NCI-H1436 treated with DMSO at 0.1 percent for 48 hours (cell line): Measurements from ENCODE around the gene PCSK5.

Experiments used
- DNase-seq: peaks from one replicate; lab custom pipeline; 2025; lab: John Stamatoyannopoulos, UW

Gene PCSK5

GRCh38 chr9:76082057-76082456, 191.6 kb downstream of the PCSK5 start:
- no peak for DNase-seq

GRCh38 chr9:76085596-76085995, 195.1 kb downstream of the PCSK5 start:
- no peak for DNase-seq

GRCh38 chr9:76086539-76086938, 196.1 kb downstream of the PCSK5 start:
- no peak for DNase-seq

- no peak for DNase-seq
Measured at GRCh38 chr9:76087976-76088375, 197.5 kb downstream of the PCSK5 start.

- no peak for DNase-seq
Measured at GRCh38 chr9:76090330-76090729, 199.9 kb downstream of the PCSK5 start.

GRCh38 chr9:76090909-76091308, 200.4 kb downstream of the PCSK5 start:
- no peak for DNase-seq

GRCh38 chr9:76092572-76092971, 202.1 kb downstream of the PCSK5 start:
- DNase-seq = no peak

GRCh38 chr9:76095585-76095984, 205.1 kb downstream of the PCSK5 start:
- no peak for DNase-seq

GRCh38 chr9:76099516-76099915, 209.0 kb downstream of the PCSK5 start:
- no peak for DNase-seq

GRCh38 chr9:76101075-76101474, 210.6 kb downstream of the PCSK5 start:
- no peak for DNase-seq

- no peak for DNase-seq
Measured at GRCh38 chr9:76101491-76101890, 211.0 kb downstream of the PCSK5 start.

GRCh38 chr9:76101947-76102346, 211.5 kb downstream of the PCSK5 start:
- DNase-seq = no peak

- DNase-seq = no peak
Measured at GRCh38 chr9:76103531-76104315, 213.2 kb downstream of the PCSK5 start.

GRCh38 chr9:76107482-76107881, 217.0 kb downstream of the PCSK5 start:
- no peak for DNase-seq

- no peak for DNase-seq
Measured at GRCh38 chr9:76109953-76110352, 219.5 kb downstream of the PCSK5 start.

- no peak for DNase-seq
Measured at GRCh38 chr9:76112151-76112550, 221.7 kb downstream of the PCSK5 start.

GRCh38 chr9:76114144-76114543, 223.7 kb downstream of the PCSK5 start:
- DNase-seq = no peak

GRCh38 chr9:76115396-76115795, 224.9 kb downstream of the PCSK5 start:
- DNase-seq = no peak

GRCh38 chr9:76115982-76116646, 225.6 kb downstream of the PCSK5 start:
- DNase-seq = no peak

GRCh38 chr9:76116913-76117312, 226.4 kb downstream of the PCSK5 start:
- DNase-seq = no peak

GRCh38 chr9:76127637-76128036, 237.2 kb downstream of the PCSK5 start:
- no peak for DNase-seq

GRCh38 chr9:76135902-76136301, 245.4 kb downstream of the PCSK5 start:
- DNase-seq = no peak

GRCh38 chr9:76136986-76137385, 246.5 kb downstream of the PCSK5 start:
- DNase-seq = no peak

GRCh38 chr9:76137931-76138330, 247.5 kb downstream of the PCSK5 start:
- no peak for DNase-seq
